NB4 (cell line): ENCODE measurements around the gene CTTNBP2.

Source experiments
- CTCF ChIP-seq: IDR thresholded peaks from one replicate; pipeline ENCODE4 v1.5.1; 2012; ENCODE audit warnings: low read depth, low read length
- POLR2A ChIP-seq: IDR thresholded peaks from 2 replicates; pipeline ENCODE4 v1.6.1; 2011; ENCODE audit warnings: mild to moderate bottlenecking; ENCODE audit not compliant: insufficient read length; ENCODE audit errors: extremely low read depth
- TF ChIP-seq, protein P1 (sequence below): IDR thresholded peaks from 2 replicates; pipeline ENCODE4 v1.6.1; 2011; ENCODE audit warnings: low read depth, low read length

- TF ChIP-seq CTCF: no peak
- no peak for TF ChIP-seq POLR2A
- TF ChIP-seq, protein P1, sequence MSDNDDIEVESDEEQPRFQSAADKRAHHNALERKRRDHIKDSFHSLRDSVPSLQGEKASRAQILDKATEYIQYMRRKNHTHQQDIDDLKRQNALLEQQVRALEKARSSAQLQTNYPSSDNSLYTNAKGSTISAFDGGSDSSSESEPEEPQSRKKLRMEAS: no peak
Observed at GRCh38 chr7:117907049-117907640, 33.9 kb upstream of the CTTNBP2 start.
